Fibroblast of skin of abdomen (primary cell): Measurements from ENCODE around the gene COL20A1.

Experiments
- DNase-seq: peaks from one replicate; pipeline ENCODE4 v3.0.0-alpha.2; 2013

COL20A1 gene

DNA sequence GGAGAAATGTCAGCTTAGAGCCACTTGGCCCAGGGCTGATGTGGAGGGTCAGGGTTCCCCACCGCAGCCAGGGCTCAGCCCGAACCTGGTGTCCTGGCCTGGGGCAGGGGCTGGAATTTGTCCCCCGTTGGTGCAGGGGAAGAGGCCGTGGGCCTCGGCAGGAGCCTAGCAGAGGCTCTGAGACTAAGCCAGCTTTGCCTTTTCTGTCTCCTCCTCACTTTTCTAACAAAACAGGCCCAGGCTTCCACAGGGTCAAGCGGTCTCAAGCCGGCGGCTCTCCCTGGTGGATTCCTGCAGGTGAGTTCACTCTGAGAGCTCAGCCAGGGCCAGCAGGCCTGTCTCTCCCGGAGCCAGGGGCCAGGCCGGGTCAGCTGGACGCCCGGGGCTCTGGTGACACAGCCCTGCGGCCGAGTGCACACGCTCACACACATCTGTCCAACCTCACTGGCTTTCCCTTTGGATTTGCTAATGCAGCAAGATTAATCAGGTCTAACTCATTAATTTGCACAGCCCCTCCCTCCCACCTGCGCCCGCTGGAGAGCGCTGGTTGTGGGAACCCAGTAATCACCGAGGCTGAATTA lies 71.1 kb downstream of the COL20A1 start:
- no peak for DNase-seq

GRCh38 chr20:63364801-63365585 lies 72.0 kb downstream of the COL20A1 start:
- no peak for DNase-seq

- no peak for DNase-seq
Observed at GRCh38 chr20:63365601-63366389, 72.8 kb downstream of the COL20A1 start.

DNA sequence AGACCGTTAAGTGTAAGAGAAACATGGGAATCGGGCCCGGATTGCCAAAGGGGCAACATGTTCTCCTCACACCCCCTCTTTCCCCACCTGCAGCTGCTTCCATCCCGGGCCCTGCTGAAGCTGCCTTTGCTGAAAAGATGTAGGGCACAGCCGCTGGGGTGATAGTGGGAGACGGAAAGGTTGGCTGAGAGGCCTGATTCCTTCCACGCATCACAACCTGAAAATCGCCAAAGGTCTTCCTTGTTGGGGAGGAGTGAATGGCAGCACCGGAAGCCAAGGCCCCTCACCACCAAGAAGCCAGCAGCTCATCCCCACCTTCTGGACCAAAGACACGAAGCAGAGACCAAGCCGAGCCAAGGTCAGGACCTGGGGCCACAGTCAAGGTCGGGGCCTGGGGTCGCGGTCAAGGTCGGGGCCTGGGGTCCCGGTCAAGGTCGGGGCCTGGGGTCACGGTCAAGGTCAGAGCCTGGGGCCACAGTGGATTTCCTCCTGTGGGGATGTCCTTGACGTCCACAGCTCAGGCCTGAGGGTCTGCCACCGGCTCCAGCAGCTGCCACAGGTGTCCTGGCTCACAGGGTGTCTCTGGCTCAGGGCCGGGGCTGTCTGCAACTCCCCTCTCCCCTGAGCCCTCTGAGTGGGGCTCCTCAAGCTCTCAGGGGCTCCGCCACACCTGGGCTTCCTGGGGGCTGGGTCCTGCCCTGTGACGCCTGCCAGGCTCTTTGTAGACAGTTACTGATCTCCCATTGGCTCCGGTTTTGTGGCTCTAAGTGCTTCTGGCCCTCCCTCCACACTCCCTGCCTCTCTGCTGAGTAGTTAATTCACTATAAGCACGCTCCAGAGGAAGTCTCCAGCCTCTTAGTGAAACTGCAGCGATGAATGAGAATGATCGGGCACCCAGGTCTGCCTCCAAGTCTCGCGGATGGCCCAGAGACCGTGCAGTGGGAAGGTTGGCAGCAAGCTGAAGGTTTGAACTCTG lies 73.7 kb downstream of the COL20A1 start:
- no peak for DNase-seq

DNA sequence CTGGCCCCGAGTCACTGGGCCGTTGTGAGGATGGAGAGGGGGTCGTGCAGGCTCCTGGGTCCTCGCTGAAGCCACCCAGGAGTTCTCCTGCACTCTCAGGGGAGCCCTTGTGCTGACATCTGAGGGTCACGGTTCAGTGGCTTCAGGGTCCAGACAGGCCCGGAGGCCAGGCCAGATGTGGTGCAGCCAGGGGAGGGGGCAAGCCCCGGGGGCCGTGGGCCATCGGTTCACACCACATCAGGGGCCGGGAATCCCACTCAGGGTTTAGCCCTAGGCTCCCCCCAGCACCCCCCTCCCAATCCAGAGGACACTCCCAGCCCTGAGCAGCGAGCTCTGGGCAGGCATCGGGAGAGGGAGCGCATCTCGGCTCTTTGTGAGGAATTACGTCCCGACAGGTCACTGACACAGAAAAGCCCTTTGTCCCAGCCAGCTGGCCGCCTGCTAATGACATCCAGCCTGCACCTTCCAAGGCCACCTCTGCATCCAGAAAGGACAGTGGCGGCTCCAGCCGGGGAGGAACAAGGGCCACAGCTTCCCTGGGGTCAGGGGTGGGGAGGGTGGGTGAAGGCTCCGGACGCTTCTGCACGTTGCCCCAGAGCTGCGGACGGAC lies 74.6 kb downstream of the COL20A1 start:
- no peak for DNase-seq

DNA sequence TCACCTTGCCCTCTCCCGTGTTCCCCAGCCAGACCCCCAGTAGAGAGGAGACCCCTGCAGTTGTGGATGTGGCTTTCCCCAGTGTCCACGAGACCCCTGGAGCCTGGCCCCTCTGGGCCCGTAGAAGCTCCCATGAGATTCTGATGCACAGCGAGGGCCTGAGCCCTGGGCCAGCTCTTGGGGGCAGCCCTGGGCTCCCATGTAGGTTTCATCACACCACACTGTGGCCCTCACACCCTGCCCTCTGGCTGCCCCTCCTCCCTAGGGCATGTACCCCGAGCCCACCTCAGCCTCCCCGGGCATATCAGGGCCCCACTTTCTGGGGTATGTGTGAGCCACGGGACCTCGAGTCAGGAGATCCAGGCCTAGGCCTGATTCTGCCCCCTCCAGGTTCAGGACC lies 75.2 kb downstream of the COL20A1 start:
- no peak for DNase-seq

DNA sequence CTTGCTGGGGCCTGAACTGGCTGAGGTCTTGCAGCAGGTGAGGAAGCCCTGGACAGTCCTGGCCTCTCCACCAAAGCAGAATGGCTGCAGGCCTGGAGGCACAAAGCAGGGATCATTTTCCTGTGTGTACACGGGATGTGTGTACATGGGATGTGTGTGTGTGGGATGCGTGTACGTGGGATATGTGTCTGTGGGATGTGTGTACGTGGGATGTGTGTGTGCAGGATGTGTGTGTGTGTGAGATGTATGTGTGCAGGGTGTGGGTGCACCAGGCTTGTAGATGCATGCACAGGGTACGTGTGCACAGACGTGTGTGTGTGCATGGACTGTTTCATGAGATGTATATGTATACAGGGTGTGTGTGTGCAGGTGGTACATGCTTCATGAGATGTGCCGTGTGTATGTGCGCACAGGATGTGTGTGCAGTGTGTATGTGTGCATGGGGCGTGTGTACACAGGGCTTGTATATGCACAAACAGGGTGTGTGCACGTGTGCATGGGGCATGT lies 76.1 kb downstream of the COL20A1 start:
- DNase-seq: no peak

- DNase-seq: no peak
Observed at GRCh38 chr20:63369724-63370617, 77.0 kb downstream of the COL20A1 start.

GRCh38 chr20:63370618-63371187 lies 77.7 kb downstream of the COL20A1 start:
- no peak for DNase-seq

DNA sequence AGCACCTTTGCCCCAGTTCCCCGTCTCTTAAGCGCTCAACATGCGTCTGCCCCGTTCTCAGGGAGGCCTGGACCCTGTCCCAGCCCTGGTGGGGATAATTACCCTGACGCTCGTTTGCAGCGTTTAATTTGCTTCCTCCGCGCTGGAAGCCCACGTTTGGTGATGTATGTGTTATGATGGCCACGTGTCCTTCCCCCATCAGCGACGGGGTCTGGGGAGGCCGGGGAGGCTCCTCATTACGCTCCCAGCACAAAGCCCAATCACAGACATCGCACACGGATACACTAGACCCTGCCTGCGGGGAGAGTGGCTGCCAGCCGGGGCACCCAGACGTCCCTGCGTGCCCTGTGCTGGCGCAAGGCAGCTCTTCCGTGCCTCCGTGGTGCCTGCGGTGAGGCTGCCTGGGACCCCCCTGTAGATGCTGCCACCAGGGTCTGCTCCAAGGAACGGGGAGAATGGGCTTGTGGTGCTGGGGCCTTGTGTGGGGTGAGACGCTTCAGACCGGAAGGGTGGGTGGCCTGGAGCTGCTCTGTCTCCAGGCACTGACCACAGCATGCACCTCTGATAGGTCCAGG lies 78.4 kb downstream of the COL20A1 start:
- no peak for DNase-seq

GRCh38 chr20:63372971-63373885 lies 80.2 kb downstream of the COL20A1 start:
- DNase-seq: no peak

GRCh38 chr20:63373996-63374395 lies 81.0 kb downstream of the COL20A1 start:
- DNase-seq: no peak

GRCh38 chr20:63374504-63374903 lies 81.5 kb downstream of the COL20A1 start:
- DNase-seq: no peak

GRCh38 chr20:63375438-63375837 lies 82.5 kb downstream of the COL20A1 start:
- DNase-seq: no peak

GRCh38 chr20:63376283-63377250 lies 83.6 kb downstream of the COL20A1 start:
- DNase-seq: no peak

GRCh38 chr20:63377256-63377941 lies 84.4 kb downstream of the COL20A1 start:
- DNase-seq: no peak

DNA sequence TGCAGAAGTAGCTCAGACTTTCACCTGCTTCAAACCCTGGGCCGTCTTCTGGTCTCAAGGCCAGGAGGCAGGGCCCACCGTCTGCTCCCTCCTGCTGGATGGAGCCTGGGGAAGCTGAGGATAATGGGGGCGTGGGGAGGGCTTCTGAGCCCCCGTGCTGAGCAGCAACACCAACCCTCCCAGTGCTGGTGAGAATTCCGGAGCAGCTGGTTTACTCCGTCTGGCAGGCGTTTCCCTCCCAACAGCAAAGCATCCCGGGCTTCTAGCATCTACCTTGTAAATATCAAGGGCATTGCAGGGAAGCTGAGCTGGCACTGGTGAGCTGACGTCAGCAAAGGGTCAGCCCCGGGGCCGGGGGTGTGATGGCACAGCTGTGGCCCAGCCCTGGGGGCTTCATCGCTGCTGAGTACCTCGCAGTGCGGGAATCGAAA lies 85.0 kb downstream of the COL20A1 start:
- DNase-seq: no peak
